ENCODE data around the gene PTDSS2.

Gene PTDSS2

GRCh38 chr11:445765-446588 is 4.1 kb upstream of the PTDSS2 start:
- DNase-seq: no peak

DNA sequence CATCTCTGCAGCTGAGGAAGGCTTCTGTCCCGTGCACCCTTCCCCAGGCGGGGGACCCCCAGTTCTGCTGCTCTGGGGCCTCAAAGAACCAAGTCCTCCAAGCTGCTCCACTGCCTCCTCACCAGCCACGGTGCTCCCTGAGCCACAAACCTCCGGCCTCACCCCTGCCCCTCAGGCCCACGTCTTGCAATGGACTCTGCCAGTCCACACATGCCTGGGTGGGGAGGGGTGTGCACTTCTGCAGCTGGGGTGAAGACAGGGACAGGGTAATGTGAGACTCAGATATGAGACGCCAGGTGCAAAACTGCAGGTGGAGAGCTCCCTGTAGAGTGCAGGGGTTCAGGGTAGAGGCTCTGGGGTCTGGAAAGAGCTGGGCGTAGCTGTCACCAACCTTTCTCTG is 3.2 kb upstream of the PTDSS2 start:
- no peak for DNase-seq

GRCh38 chr11:447923-448731 is 2.0 kb upstream of the PTDSS2 start:
- DNase-seq: peak; percentile 49 to 97 (median 86)

GRCh38 chr11:450809-451451 is 851 bp downstream of the PTDSS2 start:
- DNase-seq: peak in 40 of 56 donors; percentile 14 to 74 (median 48)

GRCh38 chr11:451738-452137 is 1.7 kb downstream of the PTDSS2 start:
- DNase-seq: no peak

- DNase-seq: no peak
Observed at GRCh38 chr11:452203-452744, 2.2 kb downstream of the PTDSS2 start.

- DNase-seq: no peak
Observed at GRCh38 chr11:452916-453527, 2.9 kb downstream of the PTDSS2 start.

DNA sequence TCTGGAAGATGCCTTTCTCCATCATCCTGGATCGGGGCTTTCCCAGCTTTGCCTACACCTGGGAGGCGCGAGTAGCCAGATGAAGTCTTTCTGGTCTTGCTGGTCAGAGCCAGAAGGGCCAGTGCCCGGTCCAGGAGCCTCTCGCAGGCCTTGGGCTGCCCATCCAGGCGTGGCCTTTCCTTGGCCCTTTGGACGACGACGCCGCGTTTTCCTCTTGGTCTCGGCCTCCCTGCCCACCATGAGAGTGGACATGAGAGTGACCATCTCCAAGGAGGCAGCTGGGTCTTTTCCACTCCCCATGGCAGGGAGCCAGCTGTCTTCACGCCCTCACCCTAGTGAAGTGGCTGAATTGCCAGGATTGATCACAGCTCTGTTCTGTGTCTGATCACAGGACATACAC is 3.5 kb downstream of the PTDSS2 start:
- no peak for DNase-seq

- DNase-seq: no peak
Observed at GRCh38 chr11:454043-454442, 4.0 kb downstream of the PTDSS2 start.

DNA sequence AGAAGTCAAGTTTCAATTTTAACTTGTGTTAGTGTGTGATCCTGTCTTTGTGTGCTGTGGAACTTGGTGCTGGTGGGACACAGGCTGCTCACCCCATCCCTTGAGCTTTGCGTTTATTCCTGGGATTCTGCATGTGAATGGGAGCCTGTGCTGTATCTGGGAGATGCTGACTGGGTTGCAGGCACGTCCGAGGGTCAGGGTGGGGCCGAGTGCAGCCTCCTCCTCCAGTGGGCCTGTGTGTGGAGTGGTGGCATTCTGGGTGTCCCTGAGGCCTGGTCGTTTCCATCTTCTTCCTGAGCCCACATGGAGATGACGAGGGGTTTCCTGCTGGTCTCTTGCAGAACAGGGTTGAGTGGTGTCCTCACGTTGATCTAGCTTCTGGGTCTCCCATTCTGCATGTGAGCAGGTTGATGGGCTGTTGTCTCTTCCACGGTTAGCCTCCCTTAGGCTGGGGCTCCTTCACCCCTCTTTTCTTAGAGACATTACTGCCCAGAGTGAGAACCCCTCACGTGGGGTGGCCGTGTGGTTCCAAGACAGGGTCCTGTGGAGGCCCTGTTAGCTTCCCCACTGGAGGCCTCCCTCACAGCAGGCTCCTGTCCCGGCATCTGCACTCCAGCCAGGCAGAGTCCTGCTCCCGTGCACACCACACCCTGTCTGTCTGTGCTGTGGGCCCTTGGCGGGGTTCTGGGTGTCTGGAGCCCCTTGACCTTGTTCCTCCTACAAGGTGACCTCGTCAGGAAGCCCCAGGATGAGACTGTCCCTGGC is 4.9 kb downstream of the PTDSS2 start:
- DNase-seq: no peak

DNA sequence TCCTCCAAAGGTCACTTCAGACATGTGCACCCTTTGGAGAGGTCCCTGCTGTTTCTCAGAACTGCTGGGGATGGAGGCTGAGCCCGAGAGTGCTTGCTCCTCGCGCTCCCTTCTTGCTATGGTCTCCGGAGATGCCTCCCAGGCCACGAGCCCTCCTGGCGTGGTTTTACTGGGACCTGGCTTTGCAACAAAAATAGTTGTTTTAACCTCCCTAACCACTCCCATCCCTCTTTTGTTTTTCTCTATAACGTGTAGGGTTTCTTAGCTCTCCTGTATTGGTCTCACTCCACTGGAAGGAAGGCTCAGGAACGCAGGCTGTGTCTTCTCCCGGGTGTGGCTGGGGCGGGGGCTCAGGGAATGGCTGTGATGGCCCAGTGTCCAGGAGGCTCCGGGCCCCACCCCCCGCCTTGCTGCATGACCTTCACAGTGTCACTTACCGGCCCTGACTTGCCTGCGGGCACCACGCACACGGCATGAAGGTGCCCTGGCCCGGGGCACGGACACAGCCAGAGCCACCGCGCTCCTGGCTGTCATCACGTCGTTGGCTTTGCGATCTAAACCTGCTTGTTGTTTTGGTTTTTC is 5.6 kb downstream of the PTDSS2 start:
- DNase-seq: no peak

GRCh38 chr11:456533-456932 is 6.5 kb downstream of the PTDSS2 start:
- DNase-seq: no peak

DNA sequence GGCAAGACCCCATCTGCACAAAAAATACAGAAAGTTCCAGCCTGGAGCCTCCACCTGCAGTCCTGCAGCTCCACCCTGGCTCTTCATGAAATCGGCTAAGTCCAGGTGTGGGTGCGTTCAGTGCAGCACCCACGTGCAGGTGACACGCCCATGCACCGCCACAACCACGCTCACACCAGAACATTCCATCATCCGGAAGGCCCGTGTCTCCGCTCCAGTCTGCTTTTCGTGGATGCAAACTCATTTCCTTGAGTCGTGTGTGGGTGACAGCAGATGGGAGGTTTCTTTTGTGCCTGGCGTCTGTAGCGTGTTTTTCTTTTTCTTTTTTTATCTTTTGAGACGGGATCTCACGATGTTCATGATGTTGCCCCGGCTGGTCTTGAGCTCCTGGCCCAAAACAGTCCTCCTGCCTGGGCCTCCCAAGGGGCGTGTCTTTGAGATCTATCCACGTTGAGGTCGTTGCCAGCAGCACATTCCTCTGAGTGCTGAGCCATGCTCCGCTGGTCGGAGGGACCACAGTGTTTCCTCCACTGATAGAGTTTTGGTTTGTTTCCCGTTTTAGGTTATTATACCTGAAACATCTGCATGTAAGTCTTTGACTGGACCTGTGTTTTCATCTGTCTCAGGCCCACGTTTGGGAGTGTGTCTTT is 7.2 kb downstream of the PTDSS2 start:
- no peak for DNase-seq

DNA sequence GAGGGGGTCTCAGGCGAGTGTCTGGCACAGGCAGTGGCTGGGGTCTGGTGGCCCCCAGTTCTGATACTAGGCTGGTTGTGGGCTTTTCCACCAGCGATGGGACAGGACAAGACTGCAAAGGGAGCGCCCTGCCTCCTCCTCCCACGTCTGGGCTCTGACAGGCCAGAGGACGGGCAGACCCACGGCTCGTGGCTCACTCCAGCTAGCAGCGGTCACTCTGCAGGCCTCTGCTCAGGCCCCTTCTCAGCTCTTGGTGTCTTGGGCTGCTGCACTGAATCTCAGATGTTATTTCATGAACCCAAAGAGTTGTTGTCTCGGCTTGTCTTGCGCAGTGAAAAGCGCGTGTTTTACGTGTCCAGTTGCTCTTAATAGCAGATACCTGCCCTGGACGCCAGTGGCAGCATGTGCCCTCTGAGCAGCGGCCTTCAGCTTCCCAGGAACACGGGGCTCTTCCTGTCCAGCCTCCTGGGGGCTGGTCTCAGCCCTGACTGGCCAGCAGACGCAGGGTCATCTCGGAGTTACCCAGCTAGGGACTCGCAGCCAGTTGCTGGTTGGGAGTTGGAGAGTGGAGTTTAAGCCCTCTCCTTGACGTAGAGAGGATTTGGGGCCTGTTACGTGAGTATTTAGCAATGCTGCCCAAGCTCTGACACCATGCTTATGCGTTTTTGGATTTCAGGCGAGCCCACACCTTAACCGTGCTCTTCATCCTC is 9.6 kb downstream of the PTDSS2 start:
- DNase-seq: no peak

- DNase-seq: no peak
Observed at GRCh38 chr11:460331-461199, 10.5 kb downstream of the PTDSS2 start.

DNA sequence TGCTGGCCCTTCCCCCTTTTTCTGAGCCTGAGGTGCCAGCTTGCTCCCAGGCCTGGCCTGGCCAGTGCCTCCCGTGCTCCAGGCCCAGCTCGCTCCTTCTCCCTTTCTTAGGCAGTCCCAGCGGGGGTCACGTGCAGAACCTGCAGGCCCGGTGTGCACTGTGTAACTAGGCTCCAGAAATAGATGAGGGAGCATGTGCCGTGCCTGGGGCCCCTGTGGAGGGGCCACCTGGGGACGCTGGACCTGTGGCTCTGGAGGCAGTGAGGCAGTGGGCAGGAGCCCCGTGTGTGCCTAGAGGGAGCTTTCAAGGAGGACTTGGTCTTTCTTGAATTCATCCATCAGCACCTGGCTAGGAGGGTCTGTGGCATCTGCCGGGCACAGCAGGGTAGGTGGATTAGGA is 11.5 kb downstream of the PTDSS2 start:
- no peak for DNase-seq

- no peak for DNase-seq
Observed at GRCh38 chr11:462107-462890, 12.2 kb downstream of the PTDSS2 start.

Data from amygdala (tissue), 56 donors.